ENCODE data around the gene VWA7.

VWA7 gene

GRCh38 chr6:31780507-31781243 lies 3.5 kb upstream of the VWA7 start (continued):
- no peak for TF ChIP-seq ZNF565 (CRISPR knock-in tag; conservative IDR thresholded peaks at IDR 0.05; ENCODE audit: low read depth)
- no peak for TF ChIP-seq TCF4 (CRISPR knock-in tag; IDR thresholded peaks at IDR 0.05; ENCODE audit: borderline replicate concordance)
- TF ChIP-seq CREB5 (CRISPR knock-in tag; IDR thresholded peaks at IDR 0.05; ENCODE audit: low read depth), result no peak
- TF ChIP-seq ARNTL (CRISPR knock-in tag; IDR thresholded peaks at IDR 0.05; ENCODE audit: borderline replicate concordance, low read depth), result no peak
- TF ChIP-seq ZNF70 (CRISPR knock-in tag; IDR thresholded peaks at IDR 0.05), result no peak

- TF ChIP-seq ZFP30 (CRISPR knock-in tag; IDR thresholded peaks at IDR 0.05), result no peak
- no peak for TF ChIP-seq ZC3H10 (CRISPR knock-in tag; IDR thresholded peaks at IDR 0.05)
- TF ChIP-seq TCF4 (CRISPR knock-in tag; IDR thresholded peaks at IDR 0.05; ENCODE audit: borderline replicate concordance), result no peak
- no peak for TF ChIP-seq ZNF565 (CRISPR knock-in tag; conservative IDR thresholded peaks at IDR 0.05; ENCODE audit: low read depth)
- no peak for TF ChIP-seq CREB5 (CRISPR knock-in tag; IDR thresholded peaks at IDR 0.05; ENCODE audit: low read depth)
- TF ChIP-seq ESRRG (CRISPR knock-in tag; IDR thresholded peaks at IDR 0.05), result no peak
- TF ChIP-seq TSHZ2 (CRISPR knock-in tag; IDR thresholded peaks at IDR 0.05), result no peak
- TF ChIP-seq ZFP3 (CRISPR knock-in tag; IDR thresholded peaks at IDR 0.05), result no peak
- TF ChIP-seq CSDC2 (CRISPR knock-in tag; IDR thresholded peaks at IDR 0.05), result no peak
- TF ChIP-seq PATZ1 (CRISPR knock-in tag; IDR thresholded peaks at IDR 0.05; ENCODE audit: borderline replicate concordance), result no peak
- no peak for TF ChIP-seq BACH2 (CRISPR knock-in tag; IDR thresholded peaks at IDR 0.05; ENCODE audit: borderline replicate concordance)
- no peak for TF ChIP-seq POU6F1 (CRISPR knock-in tag; IDR thresholded peaks at IDR 0.05; ENCODE audit: borderline replicate concordance, low read depth)
- no peak for TF ChIP-seq TOX (CRISPR knock-in tag; IDR thresholded peaks at IDR 0.05; ENCODE audit: borderline replicate concordance)
- TF ChIP-seq GLIS3 (CRISPR knock-in tag; IDR thresholded peaks at IDR 0.05), result no peak
- ATAC-seq, result no peak
These were observed 2.8 kb upstream of the VWA7 start for GRCh38 chr6:31779908-31780307.

- no peak for ATAC-seq
- TF ChIP-seq ZFP3 (CRISPR knock-in tag; IDR thresholded peaks at IDR 0.05) (no peak), TCF4 (CRISPR knock-in tag; IDR thresholded peaks at IDR 0.05; ENCODE audit: borderline replicate concordance) (no peak), ISL1 (CRISPR knock-in tag; IDR thresholded peaks at IDR 0.05) (no peak), SNAI2 (CRISPR knock-in tag; IDR thresholded peaks at IDR 0.05) (no peak), ZFP30 (CRISPR knock-in tag; IDR thresholded peaks at IDR 0.05) (no peak), RARB (CRISPR knock-in tag; IDR thresholded peaks at IDR 0.05) (no peak), PATZ1 (CRISPR knock-in tag; IDR thresholded peaks at IDR 0.05; ENCODE audit: borderline replicate concordance) (no peak), ARNTL (CRISPR knock-in tag; IDR thresholded peaks at IDR 0.05; ENCODE audit: borderline replicate concordance, low read depth) (no peak), POU6F1 (CRISPR knock-in tag; IDR thresholded peaks at IDR 0.05; ENCODE audit: borderline replicate concordance, low read depth) (no peak), CREB5 (CRISPR knock-in tag; IDR thresholded peaks at IDR 0.05; ENCODE audit: low read depth) (no peak), TOX (CRISPR knock-in tag; IDR thresholded peaks at IDR 0.05; ENCODE audit: borderline replicate concordance) (no peak), CSDC2 (CRISPR knock-in tag; IDR thresholded peaks at IDR 0.05) (no peak), OSR1 (CRISPR knock-in tag; IDR thresholded peaks at IDR 0.05) (no peak), ZNF70 (CRISPR knock-in tag; IDR thresholded peaks at IDR 0.05) (no peak)
These were observed 2.1 kb upstream of the VWA7 start for GRCh38 chr6:31778999-31779885.

Data from SK-N-SH treated with all-trans-retinoic acid at 6 μM for 48 hours (cell line).